Gastrocnemius medialis (tissue), 4 donors: ENCODE data around the gene MUSTN1. TPM values are rescaled to one million over a fixed set of nuclear protein-coding genes. Genes with fewer than 3 reads are reported as not detected.
A peak's percentile ranks its signal among the peaks of the same experiment; 100 is the strongest.

ENCODE experiments used
- ATAC-seq, 2 donors: fragments of 150-250 bp; one replicate each; pipeline ENCODE4 v1.9.1; 2016
- DNase-seq, 2 donors: peaks; one replicate each; pipeline ENCODE4 v3.0.0-alpha.2; 2019
- H3K27ac ChIP-seq, 4 donors: fragments of 200-600 bp; sonication (generic); 1 replicate in 1 of 4; 2 replicates in 3 of 4; pipeline ENCODE4 v1.5.1; 2016 to 2018; ENCODE audit warnings: mild to moderate bottlenecking in 2 of 4, moderate library complexity in 1 of 4
- H3K27me3 ChIP-seq, 3 donors: fragments of 200-600 bp; sonication (generic) in 2 of 3; 1 replicate in 1 of 3; 2 replicates in 2 of 3; pipeline versions ENCODE4 v1.5.1 to v1.6.0; 2016 to 2019; ENCODE audit warnings: mild to moderate bottlenecking in 1 of 3, moderate library complexity in 1 of 3
- H3K36me3 ChIP-seq, 2 donors: fragments of 200-600 bp; sonication (generic) in 1 of 2; one replicate each; pipeline ENCODE4 v1.5.1; 2017 to 2018
- H3K4me1 ChIP-seq, 2 donors: fragments of 200-600 bp; sonication (generic) in 1 of 2; one replicate each; pipeline ENCODE4 v1.5.1; 2016 to 2017; ENCODE audit warnings: mild to moderate bottlenecking in 2 of 2
- H3K4me3 ChIP-seq, 4 donors: fragments of 200-600 bp; sonication (generic) in 3 of 4; 1 replicate in 1 of 4; 2 replicates in 3 of 4; pipeline ENCODE4 v1.5.1; 2016 to 2019; ENCODE audit warnings: mild to moderate bottlenecking in 2 of 4
- H3K9me3 ChIP-seq, 3 donors: fragments of 200-600 bp; sonication (generic) in 2 of 3; 1 replicate in 1 of 3; 2 replicates in 2 of 3; pipeline ENCODE4 v1.5.1; 2016 to 2019
- POLR2A ChIP-seq, 2 donors: fragments of 450-650 bp; IDR thresholded peaks; one replicate each; pipeline ENCODE4 v1.6.1; 2017; ENCODE audit warnings: antibody characterized with exemption in 2 of 2, mild to moderate bottlenecking in 2 of 2, moderate library complexity in 2 of 2
- in situ Hi-C, 4 donors: fragments of 200-750 bp; cut with MboI; loops; one replicate each; pipeline versions ENCODE4 v1.15.0 to v1.8.0; 2017; ENCODE audit warnings: low sequenced_read_pairs in 4 of 4
- intact Hi-C: fragments of 100-400 bp; cut with DNase I; formaldehyde crosslinking; loops from one replicate; pipeline ENCODE4 v1.15.1; 2023; ENCODE audit warnings: low total_unique reads
- total RNA-seq, 4 donors: library from RNA; depleted of rRNA; stranded (reverse); fragments of >200 nt; gene quantifications; one replicate each; pipeline versions ENCODE4 v1.1.0 to v1.2.3, GENCODE V29; 2016
- TF ChIP-seq, protein P1 (sequence below), 5 experiments: fragments of 450-650 bp in 3 of 5; fragments of 200-600 bp in 2 of 5; sonication (generic) in 2 of 5; IDR thresholded peaks in 4 of 5; conservative IDR thresholded peaks in 1 of 5; 1 replicate in 4 of 5; 2 replicates in 1 of 5; pipeline ENCODE4 v1.5.1; 2016 to 2019; ENCODE audit warnings: antibody characterized with exemption in 5 of 5, mild to moderate bottlenecking in 3 of 5, moderate library complexity in 3 of 5

Gene MUSTN1
- total RNA-seq, 4 donors from 2014 or later: 218 to 2,149 (median 412) TPM

DNA sequence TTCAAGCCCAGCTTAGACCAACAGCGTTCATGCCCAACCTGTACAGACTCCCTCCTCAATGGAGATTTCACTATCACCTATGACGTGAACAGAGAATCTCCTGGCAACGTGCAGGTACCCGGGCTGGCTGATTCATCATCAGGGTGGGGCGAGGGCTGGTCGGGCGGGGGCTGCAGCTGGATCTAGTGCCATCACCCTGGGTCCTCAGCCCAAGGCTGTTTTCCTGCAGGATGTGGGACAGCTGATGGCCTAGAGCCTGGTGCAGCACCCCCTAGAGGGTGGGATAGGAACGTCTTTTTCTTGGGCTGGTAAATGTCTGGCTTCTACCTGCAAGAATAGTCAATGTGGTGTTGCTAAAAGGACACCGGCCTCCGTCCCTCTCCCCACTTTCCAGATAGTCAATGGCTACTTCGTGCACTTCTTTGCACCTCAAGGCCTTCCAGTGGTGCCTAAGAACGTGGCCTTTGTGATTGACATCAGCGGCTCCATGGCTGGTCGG is 35.8 kb downstream of the MUSTN1 start:
- H3K27me3 ChIP-seq: no peaks in the 10 kb centered on the region
- in situ Hi-C loops: no loop called here

DNA sequence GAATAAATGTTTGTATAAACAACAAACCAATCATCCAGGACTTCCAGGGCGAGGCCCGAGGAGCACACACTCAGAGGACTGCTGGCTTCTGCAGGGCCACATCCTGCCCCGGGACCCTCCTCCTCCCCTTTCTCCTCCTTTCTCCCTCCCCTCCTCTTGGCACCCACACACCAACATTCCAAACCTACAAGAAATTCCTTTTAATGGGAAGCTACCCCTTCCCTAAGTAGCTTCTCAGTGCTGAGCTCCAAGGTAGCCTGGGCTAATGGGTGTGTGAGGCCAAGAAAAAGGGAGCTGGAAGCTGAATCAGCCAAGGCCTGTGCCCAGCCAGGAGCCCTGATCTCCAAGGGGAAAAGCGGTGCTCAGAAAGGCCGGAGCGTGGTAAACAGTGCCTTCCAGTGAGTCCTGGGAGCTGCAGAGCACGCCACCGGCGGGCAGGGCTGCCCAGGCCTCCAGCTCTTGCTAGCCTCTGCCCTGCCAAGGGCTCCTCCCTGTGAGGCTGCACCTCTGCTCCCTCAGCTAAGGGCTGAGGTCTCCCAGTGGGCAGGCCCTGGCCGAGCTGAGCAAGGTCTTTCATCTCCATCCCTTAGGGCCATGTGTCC is 36.3 kb downstream of the MUSTN1 start:
- DNase-seq: no peak
- no peaks in the 10 kb centered on the region for H3K36me3 ChIP-seq
- H3K9me3 ChIP-seq: no peaks in the 10 kb centered on the region
- H3K4me1 ChIP-seq: peaks cover 0 to 6% of the 10 kb centered on the region in 2 donors
- no peak overlapping the region for H3K27ac ChIP-seq
- in situ Hi-C loops: no loop called here
- no peak overlapping the region for H3K4me3 ChIP-seq
- ATAC-seq: no peak
- H3K27me3 ChIP-seq: no peaks in the 10 kb centered on the region
- no peak for TF ChIP-seq POLR2A (IDR thresholded peaks at IDR 0.05)
- TF ChIP-seq, protein P1, sequence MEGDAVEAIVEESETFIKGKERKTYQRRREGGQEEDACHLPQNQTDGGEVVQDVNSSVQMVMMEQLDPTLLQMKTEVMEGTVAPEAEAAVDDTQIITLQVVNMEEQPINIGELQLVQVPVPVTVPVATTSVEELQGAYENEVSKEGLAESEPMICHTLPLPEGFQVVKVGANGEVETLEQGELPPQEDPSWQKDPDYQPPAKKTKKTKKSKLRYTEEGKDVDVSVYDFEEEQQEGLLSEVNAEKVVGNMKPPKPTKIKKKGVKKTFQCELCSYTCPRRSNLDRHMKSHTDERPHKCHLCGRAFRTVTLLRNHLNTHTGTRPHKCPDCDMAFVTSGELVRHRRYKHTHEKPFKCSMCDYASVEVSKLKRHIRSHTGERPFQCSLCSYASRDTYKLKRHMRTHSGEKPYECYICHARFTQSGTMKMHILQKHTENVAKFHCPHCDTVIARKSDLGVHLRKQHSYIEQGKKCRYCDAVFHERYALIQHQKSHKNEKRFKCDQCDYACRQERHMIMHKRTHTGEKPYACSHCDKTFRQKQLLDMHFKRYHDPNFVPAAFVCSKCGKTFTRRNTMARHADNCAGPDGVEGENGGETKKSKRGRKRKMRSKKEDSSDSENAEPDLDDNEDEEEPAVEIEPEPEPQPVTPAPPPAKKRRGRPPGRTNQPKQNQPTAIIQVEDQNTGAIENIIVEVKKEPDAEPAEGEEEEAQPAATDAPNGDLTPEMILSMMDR (IDR thresholded peaks at IDR 0.05 in 4 of 5, conservative IDR thresholded peaks at IDR 0.05 in 1 of 5): no peak
- intact Hi-C loops: no loop called here

More for the DNA sequence above, 35.8 kb downstream of the MUSTN1 start:
- DNase-seq (no peak), ATAC-seq (peak in 1 of 2 donors; percentile 29)
- TF ChIP-seq POLR2A (IDR thresholded peaks at IDR 0.05): no peak
- TF ChIP-seq, protein P1 (IDR thresholded peaks at IDR 0.05 in 4 of 5, conservative IDR thresholded peaks at IDR 0.05 in 1 of 5): peak in 3 of 5 experiments; percentile 17 to 37 (median 28)
- peaks cover 0 to 6% of the 10 kb centered on the region in 2 donors for H3K4me1 ChIP-seq
- no peaks in the 10 kb centered on the region for H3K36me3 ChIP-seq
- no peak overlapping the region for H3K27ac ChIP-seq
- intact Hi-C loops: no loop called here
- H3K9me3 ChIP-seq: no peaks in the 10 kb centered on the region
- no peak overlapping the region for H3K4me3 ChIP-seq

DNA sequence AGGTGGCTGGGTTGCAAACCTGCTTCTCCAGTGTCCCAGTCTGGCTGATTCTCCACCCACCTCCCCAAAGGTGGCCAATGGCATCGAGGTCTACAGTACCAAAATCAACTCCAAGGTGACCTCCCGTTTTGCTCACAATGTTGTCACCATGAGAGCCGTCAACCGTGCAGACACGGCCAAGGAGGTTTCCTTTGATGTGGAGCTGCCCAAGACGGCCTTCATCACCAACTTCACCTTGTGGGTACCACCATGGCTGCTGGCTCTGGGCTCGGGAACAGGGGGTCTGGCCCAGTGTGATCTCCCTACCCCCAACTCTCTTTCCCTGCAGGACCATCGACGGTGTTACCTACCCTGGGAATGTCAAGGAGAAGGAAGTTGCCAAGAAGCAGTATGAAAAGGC is 38.4 kb downstream of the MUSTN1 start:
- in situ Hi-C loops (no loop called here), intact Hi-C loops (no loop called here)
- H3K4me3 ChIP-seq: no peak overlapping the region
- ATAC-seq (no peak), DNase-seq (no peak)
- no peak overlapping the region for H3K27ac ChIP-seq
- peaks cover 0 to 6% of the 10 kb centered on the region in 2 donors for H3K4me1 ChIP-seq
- H3K27me3 ChIP-seq: no peaks in the 10 kb centered on the region
- H3K9me3 ChIP-seq: no peaks in the 10 kb centered on the region
- TF ChIP-seq POLR2A (IDR thresholded peaks at IDR 0.05): no peak
- TF ChIP-seq, protein P1 (IDR thresholded peaks at IDR 0.05 in 4 of 5, conservative IDR thresholded peaks at IDR 0.05 in 1 of 5): no peak
- no peaks in the 10 kb centered on the region for H3K36me3 ChIP-seq

DNA sequence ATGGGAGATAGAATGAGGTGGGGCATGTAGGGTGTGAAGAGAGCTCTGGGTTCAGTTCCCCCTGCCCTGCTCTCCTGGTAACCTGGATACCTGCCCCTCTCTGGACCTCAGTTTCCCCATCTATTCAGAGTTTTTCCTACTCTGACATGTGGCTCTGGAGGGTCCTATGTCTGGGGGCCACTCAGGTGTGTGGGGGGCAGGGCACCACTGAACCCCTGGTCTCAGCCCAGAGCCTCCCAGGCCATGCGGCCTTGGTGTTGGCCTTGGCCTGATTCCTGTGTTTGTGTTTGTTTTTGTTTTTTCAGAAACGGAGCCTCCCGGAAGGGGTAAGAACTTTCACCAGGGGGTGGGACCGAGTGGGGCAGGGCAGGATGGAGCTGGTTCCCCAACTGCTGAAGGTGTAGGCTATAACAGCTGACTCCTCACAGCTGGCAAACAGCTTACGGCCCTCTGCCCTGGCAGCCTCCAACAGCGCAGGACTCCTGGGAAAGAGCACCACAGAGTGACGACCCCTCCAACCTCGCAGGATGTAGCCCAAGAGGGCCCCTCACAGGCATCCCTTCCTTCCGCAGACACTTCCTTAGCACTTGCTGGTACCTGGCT is 39.4 kb downstream of the MUSTN1 start:
- Histone ChIP-seq H3K27ac (no peak overlapping the region), H3K36me3 (no peaks in the 10 kb centered on the region), H3K4me3 (no peak overlapping the region), H3K4me1 (peaks cover 0 to 6% of the 10 kb centered on the region in 2 donors), H3K9me3 (no peaks in the 10 kb centered on the region), H3K27me3 (no peaks in the 10 kb centered on the region)
- intact Hi-C loops (no loop called here), in situ Hi-C loops (no loop called here)
- TF ChIP-seq, protein P1 (IDR thresholded peaks at IDR 0.05 in 4 of 5, conservative IDR thresholded peaks at IDR 0.05 in 1 of 5): no peak
- DNase-seq (no peak), ATAC-seq (no peak)
